HG03108 (cell line): ENCODE measurements around the gene PCCA.

Experiments used
- ATAC-seq: cut with Tn5 transposase; IDR thresholded peaks from one replicate; pipeline ENCODE4 v1.9.1; 2021; ENCODE audit warnings: moderate library complexity; ENCODE audit not compliant: unreplicated experiment

Gene PCCA

GRCh38 chr13:100534911-100535310 lies 446.0 kb downstream of the PCCA start:
- no peak for ATAC-seq

GRCh38 chr13:100535426-100536135 lies 446.7 kb downstream of the PCCA start:
- no peak for ATAC-seq

DNA sequence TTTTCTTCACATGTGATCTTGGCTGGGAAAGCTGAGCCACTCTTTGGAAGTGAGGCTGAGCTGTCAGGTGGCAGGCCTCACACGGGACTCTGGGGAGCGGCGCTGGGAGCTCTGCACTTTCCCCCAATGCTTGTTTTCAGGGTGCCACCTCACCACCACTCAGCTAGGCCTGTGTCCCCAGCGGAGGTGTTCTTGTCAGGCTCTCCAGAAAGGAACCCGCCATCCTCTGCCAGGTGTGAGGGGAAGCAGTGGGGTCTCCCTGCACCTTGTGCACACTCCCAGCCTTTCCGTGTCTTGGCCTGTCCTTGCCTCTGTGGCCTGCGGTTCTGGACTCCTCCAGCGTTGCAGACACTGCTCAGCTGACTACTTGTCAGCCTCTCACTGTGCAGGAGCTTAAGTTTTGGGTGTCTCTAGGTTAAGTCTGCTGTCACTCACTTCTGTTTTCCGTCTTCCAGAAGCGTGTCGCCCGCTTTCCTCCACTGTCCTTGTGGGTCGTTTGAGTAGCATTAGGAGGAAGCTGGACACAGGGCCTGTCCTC lies 447.8 kb downstream of the PCCA start:
- no peak for ATAC-seq

- no peak for ATAC-seq
Observed at GRCh38 chr13:100537486-100537885, 448.6 kb downstream of the PCCA start.

- no peak for ATAC-seq
Observed at GRCh38 chr13:100537951-100538462, 449.1 kb downstream of the PCCA start.

GRCh38 chr13:100540621-100541020 lies 451.7 kb downstream of the PCCA start:
- ATAC-seq = no peak

- no peak for ATAC-seq
Observed at GRCh38 chr13:100541897-100542825, 453.3 kb downstream of the PCCA start.

GRCh38 chr13:100542826-100543156 lies 453.9 kb downstream of the PCCA start:
- peak; percentile 80 for ATAC-seq

DNA sequence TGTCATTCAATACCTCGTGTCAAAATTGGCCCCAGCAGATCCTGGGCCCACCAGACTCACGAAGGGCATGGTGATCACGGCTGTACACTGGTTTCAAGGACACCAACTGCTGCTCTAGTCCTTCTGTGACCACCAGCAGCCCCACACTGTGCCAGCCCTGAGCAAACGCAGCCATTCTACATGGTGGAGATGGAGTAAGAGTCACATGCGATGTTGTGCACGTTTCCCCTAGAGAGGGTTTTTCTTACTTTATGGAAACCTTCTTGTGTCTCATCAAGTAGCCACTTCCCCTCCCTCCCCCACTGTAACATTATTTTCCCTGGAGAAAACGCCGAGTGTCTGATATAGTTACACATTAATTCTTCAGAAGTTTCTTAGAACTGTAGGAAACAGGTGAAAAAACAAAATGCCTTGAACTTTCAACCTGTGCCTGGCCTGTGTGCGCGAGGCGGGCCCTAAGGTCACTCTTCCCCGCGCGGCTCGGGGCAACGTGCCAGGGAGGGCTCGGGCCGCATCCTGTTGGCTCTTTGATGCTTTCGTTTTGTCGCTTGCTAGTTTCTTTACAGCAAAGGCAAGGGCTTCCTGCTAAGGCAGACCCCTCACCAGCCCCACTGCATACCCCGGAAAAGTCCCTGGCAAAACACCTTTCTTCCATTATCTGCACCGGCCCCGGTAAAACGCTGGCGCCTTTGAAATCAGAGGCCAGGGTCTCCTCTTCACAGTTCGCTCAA lies 455.1 kb downstream of the PCCA start:
- no peak for ATAC-seq

- ATAC-seq = no peak
Observed at GRCh38 chr13:100544866-100545683, 456.2 kb downstream of the PCCA start.

DNA sequence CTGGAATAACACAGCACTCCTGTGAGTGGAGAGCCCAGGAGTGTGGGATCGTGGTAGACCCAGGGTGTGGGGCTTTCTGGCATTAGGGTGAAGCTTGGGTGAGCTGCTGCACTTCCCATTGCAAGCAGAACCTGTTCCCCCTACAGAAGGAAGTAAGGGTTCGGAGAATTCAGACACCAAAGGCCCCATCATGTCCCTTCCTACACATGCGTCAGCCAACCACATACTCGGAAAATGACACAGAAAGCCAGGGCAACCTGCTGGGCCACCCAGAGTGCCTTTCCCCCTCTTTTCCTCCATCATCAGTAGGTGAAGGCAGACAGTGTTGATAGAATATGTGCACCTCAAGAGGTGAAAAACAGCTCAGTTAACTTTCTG lies 456.8 kb downstream of the PCCA start:
- no peak for ATAC-seq

DNA sequence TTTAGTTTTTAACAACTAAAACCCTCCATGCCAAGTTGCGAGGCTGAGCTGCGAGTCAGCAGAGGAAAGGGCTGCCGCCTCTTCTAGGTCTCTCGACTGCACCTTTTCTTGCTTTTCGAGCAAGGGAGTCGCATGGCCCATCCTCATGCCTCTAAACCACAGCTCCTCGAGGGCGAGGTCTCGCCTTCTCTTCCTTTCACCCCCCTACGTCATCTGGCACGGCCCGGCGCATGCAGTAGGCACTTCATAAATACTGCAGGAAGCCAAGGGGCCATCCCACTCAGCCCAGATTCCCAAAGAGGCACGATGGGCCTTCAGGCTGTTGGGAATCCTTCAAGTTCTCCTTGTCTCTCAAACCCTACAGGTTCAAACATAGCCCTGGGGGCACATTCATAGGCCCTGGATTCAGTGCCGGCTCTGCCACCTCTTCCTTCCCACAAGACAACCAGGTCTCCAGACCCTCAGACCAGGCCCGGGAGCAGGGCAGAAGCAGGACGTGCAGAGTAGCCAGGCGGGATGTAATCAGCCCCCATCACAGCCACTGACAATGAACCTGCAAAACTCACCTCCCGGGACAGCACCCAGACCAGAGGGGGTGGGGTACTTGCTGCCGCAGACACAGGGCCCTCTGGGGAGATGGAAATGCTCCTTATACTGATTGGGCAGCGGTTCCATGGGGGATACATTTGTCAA lies 458.0 kb downstream of the PCCA start:
- no peak for ATAC-seq

DNA sequence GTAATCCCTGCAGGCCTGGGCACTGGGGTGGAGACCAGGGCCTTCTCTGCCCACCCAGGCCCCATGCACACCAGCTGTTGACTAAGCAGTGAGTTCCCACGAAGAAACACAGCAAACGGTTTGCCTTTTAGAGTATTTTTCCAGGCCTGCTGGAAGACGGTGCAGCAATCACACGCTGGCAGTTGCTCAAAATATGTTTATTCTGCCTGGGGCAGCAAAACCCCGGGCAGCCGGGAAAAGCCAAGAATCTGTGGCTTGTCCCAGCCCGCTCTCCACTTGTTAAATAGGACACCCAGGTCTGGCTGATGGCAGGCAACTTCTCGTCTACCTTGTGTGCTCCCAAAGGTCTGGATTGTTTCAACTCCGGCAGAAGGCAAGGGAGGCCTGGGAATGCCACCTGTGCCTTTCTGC lies 458.9 kb downstream of the PCCA start:
- no peak for ATAC-seq

GRCh38 chr13:100549316-100549715 lies 460.4 kb downstream of the PCCA start:
- no peak for ATAC-seq

DNA sequence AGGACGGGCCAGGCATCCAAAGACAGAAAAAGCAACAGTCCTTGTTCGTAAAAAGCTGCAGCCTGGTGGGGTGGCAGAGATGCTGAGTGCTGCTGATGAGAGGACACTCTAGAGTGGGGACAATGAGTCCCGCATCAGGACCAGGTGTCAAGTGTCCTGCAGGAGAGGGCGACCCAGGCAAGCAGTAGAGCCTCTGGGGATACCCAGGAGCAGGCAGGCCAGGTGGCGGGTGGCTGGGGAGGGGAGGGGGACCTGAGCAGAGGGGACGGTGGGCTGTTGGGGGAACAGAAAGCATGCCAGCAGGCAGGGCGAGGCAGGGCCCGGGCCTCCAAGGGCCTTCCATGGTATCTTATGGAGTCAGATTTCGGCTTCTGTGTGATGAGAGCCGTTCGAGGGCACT lies 463.9 kb downstream of the PCCA start:
- no peak for ATAC-seq

GRCh38 chr13:100559886-100560285 lies 471.0 kb downstream of the PCCA start:
- no peak for ATAC-seq

GRCh38 chr13:100560498-100561157 lies 471.7 kb downstream of the PCCA start:
- no peak for ATAC-seq

- ATAC-seq = no peak
Observed at GRCh38 chr13:100561158-100561499, 472.2 kb downstream of the PCCA start.

DNA sequence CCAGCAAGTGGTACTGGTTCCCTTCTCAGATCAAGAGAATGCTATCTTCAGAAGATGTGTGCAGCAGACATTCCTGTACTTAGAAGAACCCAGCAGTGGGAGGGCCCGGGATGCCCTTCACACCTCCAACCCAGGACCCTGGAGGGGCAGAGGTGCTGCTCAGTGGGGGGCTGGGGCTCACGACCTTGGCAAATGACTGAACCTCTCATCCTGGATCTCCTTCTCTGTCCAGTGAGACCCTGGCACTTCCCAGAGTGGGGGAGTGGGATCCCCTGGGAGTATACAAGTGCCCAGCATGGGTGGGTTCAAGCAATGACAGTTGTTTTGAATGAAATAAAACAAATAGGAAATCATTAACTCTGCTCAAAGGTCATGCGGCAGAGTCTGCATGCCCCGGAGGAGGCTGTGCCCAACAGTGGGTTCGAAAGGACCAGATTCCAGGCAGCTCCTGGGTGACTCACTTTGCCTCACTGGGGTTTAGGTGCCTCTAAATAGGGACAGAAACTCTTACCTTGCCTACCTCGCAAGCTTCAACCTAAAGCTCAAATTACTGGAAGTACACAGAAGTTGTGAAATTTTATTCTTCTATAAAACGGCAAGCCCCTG lies 472.8 kb downstream of the PCCA start:
- no peak for ATAC-seq
